Trophoblast cell (in vitro differentiated cells and primary cell): ENCODE data around the gene CARS1.
A peak's percentile ranks its signal among the peaks of the same experiment; 100 is the strongest.

ENCODE experiments used
- DNase-seq, 2 donors: peaks; one replicate each; pipeline ENCODE4 v3.0.0-alpha.2; 2016
- H2AFZ ChIP-seq: 2 replicates; pipeline ENCODE4 v1.6.1; 2013; ENCODE audit warnings: low read length, moderate library complexity, mild to moderate bottlenecking; ENCODE audit not compliant: insufficient read depth, poor library complexity
- H2AK5ac ChIP-seq: 2 replicates; pipeline ENCODE4 v1.6.1; 2013; ENCODE audit warnings: mild to moderate bottlenecking, low read length
- H2BK120ac ChIP-seq: 2 replicates; pipeline ENCODE4 v1.6.1; 2013; ENCODE audit warnings: low read length, mild to moderate bottlenecking, moderate library complexity; ENCODE audit not compliant: insufficient read depth, poor library complexity
- H2BK12ac ChIP-seq: 2 replicates; pipeline ENCODE4 v1.6.1; 2013; ENCODE audit warnings: mild to moderate bottlenecking, low read length, moderate library complexity
- H2BK5ac ChIP-seq: 2 replicates; pipeline ENCODE4 v1.6.1; 2013; ENCODE audit warnings: low read length, low read depth, moderate library complexity, mild to moderate bottlenecking; ENCODE audit not compliant: poor library complexity
- H3K14ac ChIP-seq: 2 replicates; pipeline ENCODE4 v1.6.1; 2013; ENCODE audit warnings: mild to moderate bottlenecking, low read length
- H3K18ac ChIP-seq: 2 replicates; pipeline ENCODE4 v1.6.1; 2013; ENCODE audit warnings: mild to moderate bottlenecking, low read length
- H3K23ac ChIP-seq: 2 replicates; pipeline ENCODE4 v1.6.1; 2013; ENCODE audit warnings: low read length
- H3K27ac ChIP-seq: 2 replicates; pipeline ENCODE4 v1.5.1; 2013; ENCODE audit warnings: low read depth, mild to moderate bottlenecking, inconsistent platforms, low read length, moderate library complexity
- H3K27me3 ChIP-seq: 2 replicates; pipeline ENCODE4 v1.6.1; 2013; ENCODE audit warnings: inconsistent platforms, mild to moderate bottlenecking, low read length, moderate library complexity; ENCODE audit not compliant: insufficient read depth
- H3K36me3 ChIP-seq, 2 experiments: 1 replicate in 1 of 2; 2 replicates in 1 of 2; pipeline ENCODE4 v1.6.1; 2013; ENCODE audit warnings: low read length in 2 of 2, mild to moderate bottlenecking in 2 of 2, moderate library complexity in 1 of 2; ENCODE audit not compliant: insufficient read depth in 2 of 2, control insufficient read depth in 1 of 2
- H3K4ac ChIP-seq: 2 replicates; pipeline ENCODE4 v1.6.1; 2013; ENCODE audit warnings: low read depth, mild to moderate bottlenecking, low read length, moderate library complexity
- H3K4me1 ChIP-seq, 2 experiments: 1 replicate in 1 of 2; 2 replicates in 1 of 2; pipeline ENCODE4 v1.6.1; 2013; ENCODE audit warnings: low read length in 2 of 2, mild to moderate bottlenecking in 2 of 2, moderate library complexity in 1 of 2; ENCODE audit not compliant: insufficient read depth in 2 of 2, control insufficient read depth in 1 of 2
- H3K4me2 ChIP-seq: 2 replicates; pipeline ENCODE4 v1.6.1; 2013; ENCODE audit warnings: inconsistent platforms, mild to moderate bottlenecking, low read length, moderate library complexity
- H3K4me3 ChIP-seq: 2 replicates; pipeline ENCODE4 v1.5.1; 2013; ENCODE audit warnings: mild to moderate bottlenecking, low read depth, low read length, inconsistent platforms
- H3K79me1 ChIP-seq: one replicate; pipeline ENCODE4 v1.6.1; 2013; ENCODE audit warnings: low read length
- H3K79me2 ChIP-seq: 2 replicates; pipeline ENCODE4 v1.6.1; 2013; ENCODE audit warnings: low read length, mild to moderate bottlenecking; ENCODE audit not compliant: control insufficient read depth, insufficient read depth, poor library complexity
- H3K9ac ChIP-seq: 2 replicates; pipeline ENCODE4 v1.6.1; 2013; ENCODE audit warnings: mild to moderate bottlenecking, low read length
- H3K9me3 ChIP-seq: 2 replicates; pipeline ENCODE4 v1.6.1; 2013; ENCODE audit warnings: low read depth, mild to moderate bottlenecking, control low read depth, inconsistent platforms, low read length; ENCODE audit not compliant: insufficient read depth
- H4K12ac ChIP-seq: 2 replicates; pipeline ENCODE4 v1.6.1; 2013; ENCODE audit warnings: low read depth, mild to moderate bottlenecking, low read length, moderate library complexity
- H4K8ac ChIP-seq: 2 replicates; pipeline ENCODE4 v1.6.1; 2013; ENCODE audit warnings: low read depth, mild to moderate bottlenecking, low read length, moderate library complexity
- H4K91ac ChIP-seq: one replicate; pipeline ENCODE4 v1.6.1; 2013; ENCODE audit warnings: low read depth, mild to moderate bottlenecking, low read length, moderate library complexity
- WGBS: extraction: QIAGEN DNeasy Blood & Tissue Kit; methylation state at CpG from one replicate; pipeline ENCODE4 v1.1.7; 2013; ENCODE audit warnings: missing lambda C conversion rate; ENCODE audit not compliant: insufficient read length, insufficient coverage; ENCODE audit errors: extremely low coverage; 5-methylcytosine and 5-hydroxymethylcytosine counted together

CARS1 gene

GRCh38 chr11:3093281-3094191 lies 36.3 kb upstream of the CARS1 start:
- peaks cover 2% of the 10 kb centered on the region for H3K9me3 ChIP-seq
- H2AK5ac ChIP-seq: no peak overlapping the region
- no CpG with 5 or more reads among the region's 36 CpGs for WGBS

GRCh38 chr11:3092603-3093141 lies 35.4 kb upstream of the CARS1 start:
- Histone ChIP-seq H3K4me2 (no peak overlapping the region), H2BK120ac (no peak overlapping the region), H3K9ac (no peak overlapping the region), H3K23ac (no peak overlapping the region), H3K18ac (no peak overlapping the region), H3K27ac (no peak overlapping the region), H2AK5ac (no peak overlapping the region), H3K79me1 (no peaks in the 10 kb centered on the region), H2BK12ac (no peak overlapping the region), H3K4me1 (peaks cover 5% of the 10 kb centered on the region in 2 experiments), H3K14ac (no peak overlapping the region), H4K12ac (no peak overlapping the region), H3K4ac (no peak overlapping the region), H2AFZ (no peak overlapping the region), H3K4me3 (no peak overlapping the region), H4K8ac (no peak overlapping the region), H3K27me3 (no peaks in the 10 kb centered on the region), H3K36me3 (peaks cover 38 to 44% of the 10 kb centered on the region in 2 experiments), H4K91ac (no peak overlapping the region), H3K79me2 (no peaks in the 10 kb centered on the region), H2BK5ac (no peak overlapping the region), H3K9me3 (peaks cover 2% of the 10 kb centered on the region)
- no CpG with 5 or more reads among the region's 15 CpGs for WGBS
- no peak for DNase-seq

More at GRCh38 chr11:3093281-3094191, 36.3 kb upstream of the CARS1 start:
- H3K79me1 ChIP-seq: no peaks in the 10 kb centered on the region
- H3K4me2 ChIP-seq: no peak overlapping the region
- H3K27me3 ChIP-seq: no peaks in the 10 kb centered on the region
- no peak overlapping the region for H2BK12ac ChIP-seq
- H3K4ac ChIP-seq: no peak overlapping the region
- H2BK120ac ChIP-seq: no peak overlapping the region
- no peak overlapping the region for H3K27ac ChIP-seq
- peaks cover 34 to 43% of the 10 kb centered on the region in 2 experiments for H3K36me3 ChIP-seq
- H3K18ac ChIP-seq: no peak overlapping the region
- peaks cover 2% of the 10 kb centered on the region in 2 experiments for H3K4me1 ChIP-seq
- no peak overlapping the region for H3K23ac ChIP-seq
- no peaks in the 10 kb centered on the region for H3K79me2 ChIP-seq
- no peak overlapping the region for H4K8ac ChIP-seq
- no peak for DNase-seq
- H2BK5ac ChIP-seq: no peak overlapping the region
- H3K9ac ChIP-seq: peak overlapping the region; percentile 16
- no peak overlapping the region for H3K14ac ChIP-seq
- H2AFZ ChIP-seq: no peak overlapping the region
- H3K4me3 ChIP-seq: no peak overlapping the region
- H4K91ac ChIP-seq: no peak overlapping the region
- H4K12ac ChIP-seq: no peak overlapping the region

GRCh38 chr11:3091846-3092602 lies 34.8 kb upstream of the CARS1 start:
- H2BK120ac ChIP-seq: no peak overlapping the region
- H3K4me1 ChIP-seq: peaks cover 5% of the 10 kb centered on the region in 2 experiments
- no peaks in the 10 kb centered on the region for H3K27me3 ChIP-seq
- peaks cover 2% of the 10 kb centered on the region for H3K9me3 ChIP-seq
- H3K23ac ChIP-seq: no peak overlapping the region
- H3K18ac ChIP-seq: no peak overlapping the region
- no peak overlapping the region for H2BK5ac ChIP-seq
- no peaks in the 10 kb centered on the region for H3K79me1 ChIP-seq
- no peak overlapping the region for H3K4ac ChIP-seq
- H2AK5ac ChIP-seq: no peak overlapping the region
- H3K27ac ChIP-seq: no peak overlapping the region
- DNase-seq: peak; percentile 78 to 88
- H2BK12ac ChIP-seq: no peak overlapping the region
- H3K4me3 ChIP-seq: peak overlapping the region; percentile 27
- H3K14ac ChIP-seq: no peak overlapping the region
- no peak overlapping the region for H2AFZ ChIP-seq
- WGBS: 100% methylated on average over 4 of the region's 27 CpGs
- no peaks in the 10 kb centered on the region for H3K79me2 ChIP-seq
- H3K9ac ChIP-seq: no peak overlapping the region
- H4K8ac ChIP-seq: no peak overlapping the region
- H3K36me3 ChIP-seq: peaks cover 38 to 51% of the 10 kb centered on the region in 2 experiments
- H4K12ac ChIP-seq: no peak overlapping the region
- H3K4me2 ChIP-seq: no peak overlapping the region
- no peak overlapping the region for H4K91ac ChIP-seq

GRCh38 chr11:3091081-3091845 lies 34.0 kb upstream of the CARS1 start:
- Histone ChIP-seq H3K9ac (no peak overlapping the region), H3K79me1 (no peaks in the 10 kb centered on the region), H3K4me2 (no peak overlapping the region), H4K12ac (no peak overlapping the region), H2AFZ (no peak overlapping the region), H3K9me3 (peaks cover 2% of the 10 kb centered on the region), H3K18ac (no peak overlapping the region), H3K36me3 (peaks cover 38 to 52% of the 10 kb centered on the region in 2 experiments), H3K23ac (no peak overlapping the region), H4K8ac (no peak overlapping the region), H3K4me3 (peak overlapping the region; percentile 27), H3K4ac (no peak overlapping the region), H2AK5ac (no peak overlapping the region), H2BK5ac (no peak overlapping the region), H3K27me3 (no peaks in the 10 kb centered on the region), H4K91ac (no peak overlapping the region), H3K79me2 (no peaks in the 10 kb centered on the region), H3K4me1 (peaks cover 5% of the 10 kb centered on the region in 2 experiments), H2BK12ac (no peak overlapping the region), H2BK120ac (no peak overlapping the region), H3K27ac (no peak overlapping the region), H3K14ac (no peak overlapping the region)
- no peak for DNase-seq
- no CpG with 5 or more reads among the region's 14 CpGs for WGBS
